GM12878 (cell line): Measurements from ENCODE around the gene MAML2. TPM values are rescaled to one million over a fixed set of nuclear protein-coding genes. Genes with fewer than 3 reads are reported as not detected.

Source experiments
- ATAC-seq: fragments of 200-7000 bp; cut with Tn5 transposase; 3 replicates; pipeline ENCODE4 v1.9.1; 2020; ENCODE audit warnings: mild to moderate bottlenecking, moderate library complexity
- BruUV-seq: library from RNA; stranded (reverse); fragments of 400-500 nt; replicated peaks from 2 replicates; lab custom pipeline; 2021; lab: Mats Ljungman, UMichigan
- CTCF ChIA-PET: fragments of 300-600 bp; sonication (Branson Sonifier 250); formaldehyde crosslinking; extraction: SDS; loops from one replicate; lab custom pipeline; 2021; ENCODE audit warnings: inconsistent platforms; lab: Yijun Ruan, JAX
- POLR2A ChIA-PET: fragments of 350-600 bp; formaldehyde crosslinking; extraction: SDS; loops from one replicate; lab custom pipeline; 2021; ENCODE audit warnings: inconsistent platforms; lab: Charles Lee
- RAD21 ChIA-PET: fragments of 300-600 bp; sonication (Branson Sonifier 250); formaldehyde crosslinking; loops from one replicate; lab custom pipeline; 2023; ENCODE audit warnings: antibody characterized with exemption; ENCODE audit not compliant: unreplicated experiment; lab: Charles Lee
- SMC1A ChIA-PET: fragments of 300-600 bp; sonication (Branson Sonifier 250); formaldehyde crosslinking; loops from one replicate; lab custom pipeline; 2023; ENCODE audit not compliant: unreplicated experiment, uncharacterized antibody; lab: Charles Lee
- DNase-seq: peaks from one replicate; pipeline ENCODE4 v3.0.0-alpha.2; 2011; ENCODE audit warnings: low read depth, low spot score
- FAIRE-seq: peaks from 3 replicates; lab custom pipeline; 2011; peaks lifted over from hg19 to GRCh38; lab: Jason Lieb, UNC
- H2AFZ ChIP-seq: 2 replicates; pipeline ENCODE4 v1.6.0; 2011; ENCODE audit warnings: low read depth, low read length, control low read depth; ENCODE audit not compliant: control insufficient read depth
- H3K27ac ChIP-seq: 2 replicates; pipeline ENCODE4 v1.5.1; 2011; ENCODE audit warnings: control low read depth; ENCODE audit not compliant: control insufficient read depth, insufficient read depth
- H3K27me3 ChIP-seq, 2 experiments: replicated peaks in 1 of 2; 2 replicates each; pipeline versions ENCODE4 v1.6.0 to v1.6.1; 2011; ENCODE audit warnings: low read length in 1 of 2; ENCODE audit not compliant: control insufficient read depth in 2 of 2, insufficient read depth in 2 of 2
- H3K36me3 ChIP-seq, 2 experiments: 2 replicates each; pipeline ENCODE4 v1.5.1; 2011; ENCODE audit warnings: low read length in 1 of 2; ENCODE audit not compliant: control insufficient read depth in 2 of 2, insufficient read depth in 2 of 2
- H3K4me1 ChIP-seq: 2 replicates; pipeline ENCODE4 v1.6.1; 2011; ENCODE audit warnings: mild to moderate bottlenecking, low read length, moderate library complexity, mixed read lengths; ENCODE audit not compliant: control insufficient read depth, insufficient read depth
- H3K4me2 ChIP-seq: 2 replicates; pipeline ENCODE4 v1.6.0; 2011; ENCODE audit warnings: control low read depth; ENCODE audit not compliant: control insufficient read depth, insufficient read depth
- H3K4me3 ChIP-seq: fragments of 200-600 bp; sonication (generic); 2 replicates; pipeline ENCODE4 v1.5.1; 2016
- H3K79me2 ChIP-seq: 2 replicates; pipeline ENCODE4 v1.6.0; 2011; ENCODE audit warnings: low read length; ENCODE audit not compliant: control insufficient read depth, insufficient read depth
- H3K9ac ChIP-seq: 2 replicates; pipeline ENCODE4 v1.8.0; 2011; ENCODE audit warnings: low read length, control low read depth, mixed read lengths; ENCODE audit not compliant: control insufficient read depth, insufficient read depth
- H3K9me3 ChIP-seq: replicated peaks from 3 replicates; pipeline ENCODE4 v1.5.1; 2011; ENCODE audit warnings: mild to moderate bottlenecking, low read length; ENCODE audit not compliant: control insufficient read depth, insufficient read depth
- H4K20me1 ChIP-seq: 2 replicates; pipeline ENCODE4 v1.6.0; 2011; ENCODE audit not compliant: control insufficient read depth, insufficient read depth
- ATF2 ChIP-seq: IDR thresholded peaks from 2 replicates; pipeline ENCODE4 v1.6.1; 2012; ENCODE audit warnings: low read length, inconsistent platforms
- CEBPZ ChIP-seq: fragments of 150-350 bp; IDR thresholded peaks from 2 replicates; pipeline ENCODE4 v1.6.1; 2016; ENCODE audit warnings: low read depth, low read length
- CHD1 ChIP-seq: IDR thresholded peaks from 2 replicates; pipeline ENCODE4 v1.6.1; 2012; ENCODE audit warnings: low read depth, low read length, improper control_type of control experiment
- HDAC2 ChIP-seq: fragments of 200-600 bp; sonication (generic); IDR thresholded peaks from 2 replicates; pipeline ENCODE4 v1.6.1; 2017
- LARP7 ChIP-seq: fragments of 450-650 bp; IDR thresholded peaks from 2 replicates; pipeline ENCODE4 v1.6.1; 2017; ENCODE audit warnings: mild to moderate bottlenecking
- PAX5 ChIP-seq: IDR thresholded peaks from 2 replicates; pipeline ENCODE4 v1.6.1; 2011; ENCODE audit warnings: low read depth, low read length, borderline replicate concordance
- SMARCA5 ChIP-seq: fragments of 450-650 bp; IDR thresholded peaks from 2 replicates; pipeline ENCODE4 v1.6.1; 2017; ENCODE audit warnings: mild to moderate bottlenecking
- SP1 ChIP-seq: IDR thresholded peaks from one replicate; pipeline ENCODE4 v1.6.1; 2011; ENCODE audit warnings: low read depth, low read length
- STAT3 ChIP-seq: IDR thresholded peaks from 2 replicates; pipeline ENCODE4 v1.6.1; 2011; ENCODE audit warnings: low read depth, low read length, improper control_type of control experiment
- TBL1XR1 ChIP-seq: IDR thresholded peaks from 2 replicates; pipeline ENCODE4 v1.6.1; 2012; ENCODE audit warnings: low read depth, low read length, improper control_type of control experiment
- ZNF384 ChIP-seq: IDR thresholded peaks from 2 replicates; pipeline ENCODE4 v1.6.1; 2012; ENCODE audit warnings: low read depth, mild to moderate bottlenecking, low read length, improper control_type of control experiment, borderline replicate concordance
- ZSCAN29 ChIP-seq: fragments of 450-650 bp; IDR thresholded peaks from 2 replicates; pipeline ENCODE4 v1.6.1; 2017; ENCODE audit warnings: mild to moderate bottlenecking, moderate library complexity
- ZZZ3 ChIP-seq: IDR thresholded peaks from 2 replicates; pipeline ENCODE4 v1.6.1; 2011; ENCODE audit warnings: low read depth; ENCODE audit not compliant: control insufficient read depth, insufficient read length
- WGBS: methylation state at CpG from one replicate; pipeline ENCODE4 v1.1.6; 2016; ENCODE audit warnings: low lambda C conversion rate; ENCODE audit not compliant: insufficient replicate concordance, insufficient coverage; ENCODE audit errors: missing lambda C conversion rate; 5-methylcytosine and 5-hydroxymethylcytosine counted together
- in situ Hi-C: fragments of 300-500 bp; cut with MboI; formaldehyde crosslinking; loops from 9 replicates; pipeline ENCODE4 v1.14.3; 2018; ENCODE audit warnings: mixed read lengths
- intact Hi-C: fragments of 100-400 bp; cut with micrococcal nuclease; formaldehyde crosslinking; loops from one replicate; pipeline ENCODE4 v1.14.2; 2022; ENCODE audit not compliant: unreplicated experiment
- polyA plus RNA-seq, 11 experiments: library from polyadenylated mRNA; depleted of rRNA in 4 of 11; unstranded in 6 of 11; stranded (reverse) in 5 of 11; fragments of >200 nt; fragmentation: Nextera tagmentation in 4 of 11; fragmentation: Illumina TruSeq in 1 of 11; extraction: Ambion mirVana in 4 of 11; extraction: Trizol in 1 of 11; gene quantifications; 1 replicate in 1 of 11; 2 replicates in 10 of 11; pipeline versions ENCODE4 v1.2.1 to v1.2.3, GENCODE V29; 2011 to 2016; ENCODE audit warnings: inconsistent platforms in 2 of 11, missing spikeins in 2 of 11, low read depth in 1 of 11
- total RNA-seq, 4 experiments: library from RNA; depleted of rRNA in 3 of 4; stranded (reverse); fragments of >200 nt in 3 of 4; fragmentation: Illumina TruSeq in 1 of 4; extraction: Trizol in 1 of 4; gene quantifications; 2 replicates each; pipeline versions ENCODE4 v1.2.1 to v1.2.3, GENCODE V29; 2013 to 2021

MAML2 gene
- total and polyA plus RNA-seq, 10 of the 15 experiments (the other 5 are each of a cell fraction or from before 2014, with no cell fraction given) = 2.5 to 15.1 (median 12.0) TPM

- no peak overlapping the region for H3K9ac ChIP-seq
- H3K4me3 ChIP-seq = no peak overlapping the region
- WGBS = 87% methylated on average over 5 of the region's 5 CpGs
- no peaks in the 10 kb centered on the region for H3K4me1 ChIP-seq
- peaks cover 1% of the 10 kb centered on the region; the same call in 1 of the 2 replicates for H3K79me2 ChIP-seq
- DNase-seq = no peak
- no peak for ATAC-seq
- ChIA-PET POLR2A (no interaction called here), CTCF (no interaction called here), RAD21 (no interaction called here), SMC1A (interaction anchor here (0.7 to 1.2 kb wide), 4 partner anchors 18 to 75 kb away, joined by 3 to 4 read pairs (median 4); no protein-coding TSS in a partner anchor)
- H3K27me3 ChIP-seq = no peaks in the 10 kb centered on the region
- in situ Hi-C loops = no loop called here
- H2AFZ ChIP-seq = no peak overlapping the region
- H3K36me3 ChIP-seq = peaks cover 0 to 6% of the 10 kb centered on the region in 2 experiments; a peak in 1 of 4 replicates
- no peak overlapping the region for H3K27ac ChIP-seq
- intact Hi-C loops = no loop called here
- H3K4me2 ChIP-seq = no peak overlapping the region
- no peak for FAIRE-seq
- BruUV-seq = no TSS peak
- H4K20me1 ChIP-seq = no peaks in the 10 kb centered on the region
- TF ChIP-seq HDAC2 (no peak), STAT3 (no peak), TBL1XR1 (no peak), SP1 (no peak), CHD1 (no peak), LARP7 (no peak), ZSCAN29 (no peak), ATF2 (no peak), SMARCA5 (no peak), ZNF384 (no peak), CEBPZ (no peak), PAX5 (no peak), ZZZ3 (no peak)
- H3K9me3 ChIP-seq = no peaks in the 10 kb centered on the region; the same call in 2 of the 3 replicates
These were observed 169.1 kb downstream of the MAML2 start for GRCh38 chr11:96173906-96174305.
